COR-L47 (cell line): Measurements from ENCODE around the gene WDR86.

Experiments used
- DNase-seq: peaks from one replicate; lab custom pipeline; 2025; lab: John Stamatoyannopoulos, UW

Gene WDR86, protein sequence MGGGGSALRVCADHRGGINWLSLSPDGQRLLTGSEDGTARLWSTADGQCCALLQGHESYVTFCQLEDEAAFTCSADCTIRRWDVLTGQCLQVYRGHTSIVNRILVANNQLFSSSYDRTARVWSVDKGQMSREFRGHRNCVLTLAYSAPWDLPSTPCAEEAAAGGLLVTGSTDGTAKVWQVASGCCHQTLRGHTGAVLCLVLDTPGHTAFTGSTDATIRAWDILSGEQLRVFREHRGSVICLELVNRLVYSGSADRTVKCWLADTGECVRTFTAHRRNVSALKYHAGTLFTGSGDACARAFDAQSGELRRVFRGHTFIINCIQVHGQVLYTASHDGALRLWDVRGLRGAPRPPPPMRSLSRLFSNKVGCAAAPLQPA

DNA sequence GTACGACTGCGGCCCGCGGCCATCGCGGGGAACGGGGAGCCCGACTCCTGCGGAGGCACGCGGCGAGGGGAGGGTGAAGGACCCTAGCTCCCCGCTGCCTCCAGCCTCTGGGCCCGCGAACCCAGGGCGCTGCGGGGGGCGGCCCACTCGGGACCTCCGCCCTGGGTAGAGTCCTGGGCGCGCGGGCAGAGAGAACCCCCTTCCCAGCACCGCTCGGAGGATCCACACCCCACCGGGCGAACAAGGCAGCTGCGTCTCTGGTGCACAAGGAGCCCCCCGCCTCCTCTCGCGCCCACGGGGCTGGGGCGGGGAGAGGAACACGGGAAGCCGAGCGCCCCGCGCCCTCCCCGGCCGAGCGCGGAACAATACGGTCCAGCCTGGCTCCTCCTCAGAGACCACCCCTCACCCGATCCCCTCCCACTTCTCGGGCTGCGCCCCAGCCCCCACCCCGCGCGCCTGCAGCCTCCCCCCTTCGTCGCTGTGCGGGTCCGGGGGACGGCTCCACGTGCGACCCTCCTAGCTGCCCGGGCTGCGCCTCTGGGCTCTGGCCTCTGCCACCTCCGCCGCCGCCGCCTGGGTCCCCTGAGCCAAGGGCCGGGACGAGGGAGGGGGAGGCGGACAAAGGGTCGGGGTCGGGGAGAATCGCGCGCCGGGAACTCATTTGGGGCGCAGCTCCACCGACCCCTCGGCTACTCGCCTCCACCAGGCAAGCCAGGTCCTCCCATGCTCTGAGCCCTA lies at the start of gene WDR86:
TSS of gene WDR86 (minus strand) at position 372 of the 738 bp plus-strand sequence. CDS start 449 bp downstream, outside the sequence.
- DNase-seq, result no peak

DNA sequence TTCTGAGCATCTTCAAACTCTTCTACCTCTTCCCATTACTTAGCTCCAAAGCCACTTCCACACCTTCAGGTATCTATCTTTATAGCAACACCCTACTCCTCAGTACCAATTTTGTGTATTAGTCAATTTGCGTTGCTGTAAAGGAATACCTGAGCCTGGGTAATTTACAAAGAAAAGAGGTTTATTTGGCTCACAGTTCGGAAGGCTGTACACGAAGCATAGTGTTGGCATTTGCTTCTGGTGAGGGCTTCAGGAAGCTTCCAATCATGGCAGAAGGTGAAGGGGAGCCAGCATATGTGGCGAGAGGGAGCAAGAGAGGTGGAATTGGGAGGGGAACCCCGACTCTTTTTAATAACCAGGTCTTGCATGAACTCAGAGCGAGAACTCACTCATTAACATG lies 47.7 kb upstream of the WDR86 start:
- DNase-seq, result no peak

DNA sequence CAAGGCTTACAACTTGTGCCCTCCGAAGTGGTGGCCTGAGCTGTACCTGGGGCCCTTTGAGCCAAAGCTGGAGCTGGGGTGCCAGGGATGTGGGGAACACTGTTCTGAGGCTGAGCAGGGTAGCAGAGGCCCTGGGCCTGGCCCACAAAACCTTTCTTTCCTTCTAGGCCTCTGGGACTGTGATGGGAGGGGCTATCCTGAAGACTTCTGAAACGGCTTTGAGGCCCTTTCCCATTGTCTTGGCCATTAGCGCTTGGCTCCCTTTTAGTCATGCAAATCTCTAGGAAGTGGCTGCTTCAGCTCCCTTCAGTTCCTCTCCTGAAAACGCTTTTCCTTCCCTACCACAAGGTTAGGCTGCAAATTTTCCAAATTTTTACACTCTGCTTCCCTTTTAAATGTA lies 46.9 kb upstream of the WDR86 start:
- DNase-seq, result no peak

DNA sequence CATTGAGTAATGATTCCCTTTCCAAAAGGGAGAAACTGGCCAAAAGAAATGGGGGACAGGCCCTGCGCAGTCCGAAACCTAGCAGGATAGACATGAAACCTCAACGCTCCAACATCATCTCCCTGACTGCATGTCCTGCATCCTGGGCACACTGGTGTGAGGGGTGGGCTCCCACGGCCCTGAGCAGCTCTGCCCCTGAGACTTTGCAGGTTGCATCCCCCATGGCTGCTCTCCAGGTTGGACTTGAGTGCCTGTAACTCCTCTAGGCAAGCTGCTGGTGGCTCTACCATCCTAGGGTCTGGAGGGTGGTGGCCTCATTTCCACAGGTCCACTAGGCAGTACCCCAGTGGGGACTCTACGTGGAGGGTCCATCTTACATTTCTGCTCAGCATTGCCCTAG lies 46.4 kb upstream of the WDR86 start:
- DNase-seq, result no peak

DNA sequence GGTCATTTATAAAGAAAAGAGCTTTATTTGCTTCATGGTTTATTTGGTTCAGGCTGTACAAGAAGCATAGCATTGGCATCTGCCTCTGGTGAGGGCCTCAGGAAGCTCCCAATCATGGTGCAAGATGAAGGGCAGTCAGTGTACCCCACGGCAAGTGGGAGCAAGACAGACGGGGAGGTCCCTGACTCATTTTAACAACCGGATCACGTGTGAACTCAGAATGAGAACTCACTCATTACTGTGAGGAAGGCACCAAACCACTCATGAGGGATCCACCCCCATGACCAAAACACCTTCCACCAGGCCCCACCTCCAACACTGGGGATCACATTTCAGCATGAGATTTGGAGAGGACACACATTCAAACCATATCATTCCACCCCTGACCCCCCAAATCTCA lies 45.9 kb upstream of the WDR86 start:
- no peak for DNase-seq

DNA sequence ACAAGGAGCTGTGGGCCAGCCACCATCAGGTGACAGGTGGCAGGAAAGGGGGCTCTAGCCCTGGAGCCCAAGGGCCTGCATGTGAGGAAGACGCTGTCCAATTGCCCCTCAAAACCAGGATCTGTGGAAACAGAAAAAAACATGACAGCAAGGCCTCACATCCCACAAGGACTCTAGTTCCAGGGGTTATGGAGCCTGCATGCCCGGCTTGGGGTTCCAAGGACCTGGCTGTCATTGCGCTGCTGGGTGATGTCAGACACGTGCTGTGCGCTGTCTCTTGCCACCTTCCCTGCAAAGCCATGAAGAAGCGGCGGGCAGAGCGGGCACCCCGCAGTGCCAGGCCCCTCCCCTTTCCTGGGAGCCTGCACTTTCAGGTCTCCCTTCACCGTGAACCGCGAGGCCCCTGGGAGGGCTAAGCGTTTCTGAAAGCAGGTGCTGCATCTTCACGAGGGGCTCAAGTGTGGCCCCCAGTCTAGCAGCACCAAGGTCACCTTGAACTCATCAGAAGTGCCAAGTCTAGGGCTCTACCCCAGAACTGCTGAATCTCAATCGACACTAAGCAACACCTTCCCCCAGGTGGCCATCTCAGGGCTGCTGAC lies 45.2 kb upstream of the WDR86 start:
- no peak for DNase-seq

DNA sequence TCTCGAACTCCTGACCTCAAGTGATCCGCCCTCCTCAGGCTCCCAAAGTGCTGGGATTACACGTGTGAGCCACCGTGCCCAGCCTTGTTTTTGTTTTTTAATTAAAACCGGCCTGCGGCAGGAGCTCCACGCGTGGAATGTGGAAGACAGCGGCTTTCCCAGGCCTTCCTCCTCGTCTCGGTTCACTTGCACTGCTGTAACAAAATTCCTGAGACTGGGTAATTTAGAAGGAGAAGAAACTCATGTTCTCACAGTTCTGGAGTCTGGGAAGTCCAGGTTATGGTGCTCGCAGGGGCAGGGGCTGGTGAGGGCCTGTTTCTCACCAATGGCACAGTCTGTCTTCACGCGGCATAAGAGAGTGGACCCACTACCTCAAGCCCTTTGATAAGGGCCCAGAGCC lies 44.5 kb upstream of the WDR86 start:
- DNase-seq, result no peak

DNA sequence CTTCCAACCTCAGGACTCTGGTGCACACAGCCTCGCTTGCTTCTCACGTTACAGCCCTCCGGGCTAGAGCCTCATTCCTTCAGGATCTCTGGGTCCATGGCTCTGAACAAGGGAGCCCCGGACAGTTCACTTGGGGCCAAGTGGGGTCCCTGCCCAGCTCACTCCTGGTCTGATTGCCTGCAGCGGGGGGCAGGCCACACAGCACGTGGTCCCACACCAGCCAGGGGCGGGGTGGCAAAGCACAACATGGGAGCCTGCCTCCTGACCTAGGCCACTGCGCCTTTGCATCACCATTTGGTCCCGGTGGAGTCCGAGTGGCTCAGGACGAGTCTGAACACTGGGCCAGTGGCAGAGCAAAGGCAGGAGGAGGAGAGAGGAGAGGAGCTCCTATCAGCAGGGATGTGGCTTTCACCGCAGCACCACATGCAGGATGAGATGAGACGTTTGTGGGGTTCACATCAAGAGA lies 43.5 kb upstream of the WDR86 start:
- no peak for DNase-seq

DNA sequence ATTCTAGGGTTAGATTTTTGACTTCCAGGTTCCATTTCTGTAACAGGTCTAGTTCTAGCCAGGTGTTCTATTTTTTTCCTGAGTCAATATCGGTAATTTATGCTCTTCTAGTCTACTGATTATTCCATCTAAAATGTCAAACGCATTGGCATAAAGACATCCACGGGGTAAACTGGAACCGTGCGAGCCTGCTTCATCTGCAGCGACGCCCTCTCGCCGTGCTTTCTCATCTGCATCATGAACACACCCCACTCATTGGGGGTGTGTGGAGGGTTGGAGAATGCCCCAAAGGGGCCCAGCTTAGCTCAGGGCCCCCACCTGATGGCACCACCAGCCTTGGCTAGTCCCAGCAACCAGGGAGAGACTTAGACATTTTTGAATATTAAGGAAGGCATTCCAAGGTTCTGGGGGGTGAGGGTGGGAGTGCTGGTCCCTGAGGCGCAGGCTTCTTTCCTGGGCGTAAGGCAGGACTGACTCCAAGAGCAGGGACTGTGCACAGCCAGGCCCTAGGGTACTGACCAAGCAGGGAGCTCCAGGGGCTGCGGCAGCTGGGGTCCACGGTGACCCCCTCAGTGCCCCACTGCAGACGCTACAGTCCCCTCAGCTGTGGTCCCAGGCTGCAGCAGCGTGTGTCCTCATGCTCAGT lies 43.0 kb upstream of the WDR86 start:
- DNase-seq, result no peak

DNA sequence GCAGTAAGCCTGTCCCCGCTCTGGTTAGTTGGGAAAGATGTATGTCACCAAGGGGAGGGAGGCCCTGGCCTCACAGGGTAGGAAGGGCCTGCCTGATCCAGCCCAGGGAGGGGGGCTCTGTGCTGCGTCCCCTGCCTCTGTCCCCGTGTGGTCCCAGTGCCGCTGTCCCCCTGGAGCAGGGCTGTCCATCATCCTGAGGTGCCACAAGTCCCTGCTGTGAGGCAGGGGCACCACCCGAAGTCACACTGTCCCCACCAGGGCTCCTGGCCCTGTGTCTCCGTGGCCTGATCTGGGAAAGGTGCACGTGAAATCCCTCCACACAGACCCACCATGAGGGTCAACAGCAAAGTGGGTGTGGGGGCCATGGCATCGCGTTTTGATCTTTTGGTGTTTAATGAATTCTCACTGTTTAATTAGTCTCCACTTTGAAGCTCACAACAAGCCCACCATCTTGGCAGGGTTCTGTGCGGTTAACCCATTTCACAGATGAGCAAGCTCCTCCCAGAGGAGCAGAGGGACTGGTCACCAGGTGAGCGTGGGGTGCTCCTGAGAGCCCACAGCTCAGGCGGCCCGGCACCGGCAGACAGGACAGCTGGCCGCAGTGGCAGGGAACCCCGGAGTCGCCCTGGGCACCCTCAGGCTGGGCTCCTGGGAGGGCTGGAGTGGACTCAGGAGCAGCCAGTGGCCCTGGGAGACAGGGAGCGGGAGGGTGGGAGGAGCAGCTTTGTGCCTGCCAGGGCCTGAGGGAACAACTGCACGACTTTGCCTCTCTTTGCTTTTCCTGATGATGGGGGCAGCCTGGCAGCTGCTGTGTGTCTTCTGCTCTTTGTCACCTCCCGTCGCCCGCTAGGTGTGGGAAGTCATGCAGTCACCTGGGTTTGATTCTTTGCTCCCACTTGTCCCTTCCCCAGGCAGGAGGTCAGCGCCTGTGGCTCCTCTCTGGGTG lies 42.1 kb upstream of the WDR86 start:
- DNase-seq, result no peak

DNA sequence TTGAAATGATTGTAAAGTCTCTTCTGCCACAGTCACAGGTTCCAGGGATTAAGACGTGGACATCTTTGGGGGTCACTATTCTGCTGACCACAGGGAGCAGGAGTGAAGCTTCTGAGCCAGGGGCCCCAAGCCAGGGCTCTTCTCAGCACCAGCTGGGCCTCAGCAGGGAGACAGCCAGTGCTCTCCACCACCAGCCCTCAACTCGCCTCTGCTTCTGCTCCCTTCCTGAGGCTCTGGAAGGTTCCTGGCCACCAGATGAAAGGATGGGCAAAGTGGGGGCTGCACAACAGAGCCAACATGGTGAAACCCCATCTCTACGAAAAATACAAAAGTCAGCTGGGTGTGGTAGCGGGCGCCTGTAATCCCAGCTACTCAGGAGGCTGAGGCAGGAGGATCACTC lies 41.3 kb upstream of the WDR86 start:
- no peak for DNase-seq

DNA sequence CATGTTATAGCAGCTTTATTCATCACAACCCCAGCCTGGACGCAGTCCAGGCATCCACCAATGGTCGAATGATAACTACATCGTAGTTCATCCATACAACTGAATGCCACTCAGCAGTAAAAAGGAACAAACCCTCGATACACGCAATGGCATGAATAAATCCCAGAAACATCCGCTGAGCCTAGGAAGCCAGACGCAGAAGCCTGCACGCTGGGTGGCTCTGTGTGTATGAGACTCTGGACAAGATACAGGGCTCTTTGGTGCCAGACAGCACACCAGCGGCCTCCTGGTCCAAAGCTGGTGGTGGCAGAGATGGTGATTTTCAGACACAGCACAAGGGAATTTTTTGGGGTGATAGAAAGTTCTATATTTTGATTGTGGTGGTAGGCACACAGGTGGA lies 40.2 kb upstream of the WDR86 start:
- DNase-seq, result no peak

DNA sequence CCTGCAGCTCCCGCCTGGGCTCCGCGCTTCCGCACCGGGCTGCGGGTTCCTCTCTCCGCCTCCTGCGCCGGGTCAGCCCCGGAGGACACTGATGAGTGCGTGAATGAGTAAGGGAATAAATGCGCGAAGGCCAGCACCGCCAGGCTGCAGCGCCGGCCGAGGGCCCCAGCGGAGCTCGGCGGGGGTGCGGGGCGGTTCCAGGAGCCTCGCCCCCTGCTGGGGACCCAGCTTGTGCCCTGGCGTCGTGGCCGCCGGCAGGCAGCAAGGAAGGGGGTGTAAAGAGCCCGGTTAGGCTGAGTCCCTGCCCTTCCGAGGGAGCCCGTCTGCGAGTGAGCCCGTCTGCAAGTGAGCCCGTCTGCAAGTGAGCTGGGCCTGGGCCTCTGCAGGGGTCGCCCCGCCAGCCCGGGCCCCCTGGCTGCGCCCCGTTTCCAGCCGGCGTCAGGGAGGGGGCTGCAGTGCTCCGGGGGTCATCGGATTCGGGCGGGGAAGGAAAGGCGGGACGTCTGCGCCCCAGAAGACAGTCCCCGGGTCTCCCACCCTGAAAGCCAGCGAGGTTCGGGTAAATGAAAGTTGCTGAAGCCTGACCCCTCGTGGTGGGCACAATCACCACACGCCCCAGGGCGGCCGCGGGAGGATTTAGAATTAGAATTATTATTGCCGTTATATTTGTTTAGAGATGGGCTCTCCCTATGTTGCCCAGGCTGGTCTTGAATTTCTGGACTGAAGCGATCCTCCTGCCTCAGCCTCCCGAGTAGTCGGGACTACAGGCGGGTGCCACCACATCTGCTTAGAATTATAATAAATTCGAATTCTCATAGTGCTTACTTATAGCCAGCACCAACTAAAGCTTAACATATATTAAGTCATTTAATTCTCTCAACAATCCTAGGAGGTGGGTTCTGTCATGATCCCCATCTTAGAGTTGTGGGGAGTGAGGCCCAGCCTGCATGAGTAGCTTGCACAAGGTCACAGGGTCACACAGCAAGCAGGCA lies 38.7 kb upstream of the WDR86 start:
- DNase-seq, result peak; percentile 21

DNA sequence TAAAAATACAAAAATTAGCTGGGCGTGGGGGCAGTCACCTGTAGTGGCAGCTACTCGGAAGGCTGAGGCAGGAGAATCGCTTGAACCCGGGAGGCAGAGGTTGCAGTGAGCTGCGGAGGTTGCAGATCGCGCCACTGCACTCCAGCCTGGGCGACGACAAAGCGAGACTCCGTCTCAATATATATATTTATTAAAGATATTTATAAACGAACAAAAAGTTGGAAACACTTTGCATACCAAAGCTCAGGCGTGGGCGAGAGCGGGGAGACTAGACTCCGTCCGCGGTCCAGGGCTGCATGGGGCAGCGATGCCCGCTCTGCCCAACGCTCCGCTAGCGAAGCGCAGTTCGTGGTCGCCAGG lies 38.0 kb upstream of the WDR86 start:
- no peak for DNase-seq

DNA sequence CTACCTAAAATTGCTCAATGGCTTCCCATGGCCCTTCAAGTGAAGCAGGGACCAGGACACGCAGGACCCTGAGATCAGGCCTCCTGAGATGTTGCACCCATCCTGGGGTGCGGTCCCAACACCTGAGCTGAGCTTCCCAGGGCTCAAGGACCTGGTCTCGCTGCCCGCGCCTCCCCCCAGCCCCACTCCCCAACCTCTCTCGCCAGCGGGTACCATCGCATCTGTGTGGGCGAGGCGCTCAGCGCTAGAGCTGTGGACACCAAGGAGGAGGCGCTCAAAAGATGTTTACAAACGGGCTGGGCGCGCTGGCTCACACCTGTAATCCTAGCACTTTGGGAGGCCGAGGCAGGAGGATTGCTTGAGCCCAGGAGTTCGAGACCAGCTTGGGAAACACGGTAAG lies 37.5 kb upstream of the WDR86 start:
- DNase-seq, result no peak

DNA sequence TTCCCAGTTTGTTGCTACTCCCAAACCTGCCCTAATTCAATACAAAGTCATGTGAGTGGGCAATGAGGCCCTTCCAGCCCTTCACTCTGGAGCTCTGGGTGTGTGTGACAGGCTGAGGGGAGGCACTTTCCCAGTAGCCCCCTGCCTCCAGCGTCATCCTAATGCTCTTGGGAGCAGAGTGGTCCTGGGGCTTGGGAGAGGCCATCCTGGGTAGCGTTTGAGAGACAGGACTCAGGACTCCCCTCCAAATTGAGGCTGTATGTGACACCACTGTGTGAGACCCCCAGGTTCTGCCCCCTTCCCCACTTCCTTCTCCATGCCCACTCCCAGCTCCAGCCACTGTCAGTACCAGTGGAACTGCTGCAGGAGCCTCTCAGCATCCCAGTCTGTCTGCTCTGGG lies 36.6 kb upstream of the WDR86 start:
- DNase-seq, result no peak

DNA sequence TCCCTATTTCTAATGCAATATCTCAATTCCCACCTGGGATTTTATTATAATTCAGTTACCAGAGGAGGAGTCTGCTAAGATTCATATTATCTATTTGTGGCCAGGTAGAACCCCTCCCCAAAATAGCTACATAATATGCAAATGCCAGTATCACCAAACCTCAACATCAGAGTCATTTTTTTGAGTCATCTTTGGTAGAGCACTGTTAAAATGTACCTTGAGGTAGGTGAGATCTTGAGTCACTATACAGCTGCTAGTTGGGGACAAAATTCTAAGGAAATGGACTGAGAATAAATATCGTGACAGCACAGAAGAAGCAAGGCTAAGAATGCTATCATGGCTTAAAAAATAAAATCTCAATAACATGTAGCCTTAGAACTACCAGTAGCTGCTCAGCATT lies 34.8 kb upstream of the WDR86 start:
- no peak for DNase-seq

DNA sequence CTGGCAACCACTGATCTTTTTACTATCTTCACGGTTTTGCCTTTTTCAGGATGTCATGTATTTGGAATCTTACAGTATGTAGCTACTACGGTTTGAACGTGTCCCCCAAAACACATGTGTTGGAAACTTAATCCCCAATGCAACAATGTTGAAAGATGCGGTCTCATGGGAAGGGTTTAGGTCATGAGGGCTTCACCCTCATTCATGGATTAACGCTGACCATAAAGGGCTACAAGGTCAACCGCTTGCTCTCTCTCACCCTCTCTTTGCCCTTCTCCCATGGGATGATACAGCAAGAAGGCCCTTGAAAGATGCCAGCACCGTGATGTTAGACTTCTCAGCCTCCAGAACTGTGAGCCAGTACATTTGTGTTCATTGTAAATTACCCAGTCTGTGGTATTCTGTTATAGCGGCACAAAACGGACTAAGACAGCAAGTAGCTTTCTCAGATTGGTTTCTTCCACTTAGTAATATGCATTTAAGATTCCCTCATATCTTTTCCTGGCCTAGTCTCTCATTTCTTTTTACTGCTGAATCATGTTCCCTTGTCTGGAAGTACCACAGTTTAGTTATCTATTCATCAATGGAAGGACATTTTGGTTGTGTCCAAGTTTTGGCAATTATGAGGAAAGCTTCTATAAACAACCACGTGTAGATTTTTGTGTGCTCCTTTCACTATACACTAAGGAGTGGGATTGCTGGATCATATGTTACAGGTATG lies 33.1 kb upstream of the WDR86 start:
- no peak for DNase-seq

DNA sequence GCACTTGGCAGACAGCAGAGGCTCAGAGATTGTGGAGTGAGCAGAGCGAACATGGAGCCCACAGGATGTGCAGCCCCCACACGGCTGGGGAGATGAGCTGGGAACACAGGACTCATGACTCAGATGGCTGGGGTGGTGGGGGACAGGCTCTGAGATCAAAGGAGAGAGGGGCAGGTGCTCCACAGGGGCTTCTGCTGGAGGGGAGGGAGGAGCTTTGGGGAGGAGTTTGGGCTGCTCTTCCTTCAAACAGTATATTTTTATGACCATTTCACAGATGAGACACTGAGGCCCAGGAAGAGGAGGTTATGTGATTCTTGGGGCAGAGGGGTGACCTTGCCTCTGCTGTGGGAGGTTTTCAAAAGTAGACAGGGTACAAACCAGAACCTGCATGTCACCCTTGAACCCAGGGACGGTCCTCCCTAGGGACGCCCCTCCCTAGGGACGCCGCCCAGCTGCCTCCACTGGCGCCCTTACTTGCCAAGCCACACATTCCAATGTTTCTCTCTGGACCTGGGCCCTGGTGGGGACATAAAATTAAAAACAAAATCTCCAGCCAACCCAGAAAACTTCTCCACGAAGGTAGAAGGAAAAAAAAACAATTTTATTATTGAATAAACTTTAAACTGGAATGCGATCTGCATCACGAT lies 31.1 kb upstream of the WDR86 start:
- DNase-seq, result no peak
